Tibial nerve (tissue), 4 donors: ENCODE results near the gene TBPL2.

Source experiments
- EP300 ChIP-seq, 2 donors: sonication (generic); formaldehyde crosslinking; IDR thresholded peaks; one replicate each; pipeline ENCODE4 v1.6.1; 2017; ENCODE audit warnings: antibody characterized with exemption in 2 of 2, mild to moderate bottlenecking in 1 of 2
- TF ChIP-seq, protein P1 (sequence below), 5 experiments: fragments of 200-600 bp in 3 of 5; fragments of 450-650 bp in 2 of 5; sonication (generic) in 3 of 5; IDR thresholded peaks; one replicate each; pipeline ENCODE4 v1.5.1; 2016 to 2019; ENCODE audit warnings: antibody characterized with exemption in 5 of 5, mild to moderate bottlenecking in 3 of 5, moderate library complexity in 2 of 5

DNA sequence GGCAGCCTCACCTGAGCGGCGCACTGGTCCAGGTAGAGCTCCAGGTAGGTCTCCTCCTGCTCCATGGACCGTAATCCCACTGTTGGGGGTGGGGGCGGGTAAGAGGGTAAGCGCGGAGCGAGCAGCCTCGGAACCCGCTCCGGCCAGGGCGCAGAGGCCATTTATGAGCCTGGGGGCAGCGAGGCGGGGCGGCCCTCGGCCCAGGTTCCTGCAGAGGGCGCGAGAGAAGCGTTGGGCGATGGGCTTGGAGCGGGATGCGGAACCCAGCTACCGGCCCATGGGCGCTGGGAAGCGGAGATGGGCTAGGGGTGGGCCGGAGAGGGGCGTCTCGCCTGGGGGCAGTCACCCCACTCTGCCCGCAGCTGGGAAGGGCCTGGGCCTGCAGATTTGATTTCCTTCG is at the start of gene TBPL2:
- TF ChIP-seq, protein P1, sequence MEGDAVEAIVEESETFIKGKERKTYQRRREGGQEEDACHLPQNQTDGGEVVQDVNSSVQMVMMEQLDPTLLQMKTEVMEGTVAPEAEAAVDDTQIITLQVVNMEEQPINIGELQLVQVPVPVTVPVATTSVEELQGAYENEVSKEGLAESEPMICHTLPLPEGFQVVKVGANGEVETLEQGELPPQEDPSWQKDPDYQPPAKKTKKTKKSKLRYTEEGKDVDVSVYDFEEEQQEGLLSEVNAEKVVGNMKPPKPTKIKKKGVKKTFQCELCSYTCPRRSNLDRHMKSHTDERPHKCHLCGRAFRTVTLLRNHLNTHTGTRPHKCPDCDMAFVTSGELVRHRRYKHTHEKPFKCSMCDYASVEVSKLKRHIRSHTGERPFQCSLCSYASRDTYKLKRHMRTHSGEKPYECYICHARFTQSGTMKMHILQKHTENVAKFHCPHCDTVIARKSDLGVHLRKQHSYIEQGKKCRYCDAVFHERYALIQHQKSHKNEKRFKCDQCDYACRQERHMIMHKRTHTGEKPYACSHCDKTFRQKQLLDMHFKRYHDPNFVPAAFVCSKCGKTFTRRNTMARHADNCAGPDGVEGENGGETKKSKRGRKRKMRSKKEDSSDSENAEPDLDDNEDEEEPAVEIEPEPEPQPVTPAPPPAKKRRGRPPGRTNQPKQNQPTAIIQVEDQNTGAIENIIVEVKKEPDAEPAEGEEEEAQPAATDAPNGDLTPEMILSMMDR (IDR thresholded peaks at IDR 0.05), result no peak
- no peak for TF ChIP-seq EP300 (IDR thresholded peaks at IDR 0.05)
